Liver (tissue), 9 donors: ENCODE results near the gene SH2D2A. TPM values are rescaled to one million over a fixed set of nuclear protein-coding genes. Genes with fewer than 3 reads are reported as not detected.

Experiments used
- DNase-seq: peaks from one replicate; pipeline ENCODE4 v3.0.0-alpha.2; 2017; ENCODE audit warnings: low spot score
- H3K27ac ChIP-seq, 2 donors: one replicate each; pipeline ENCODE4 v1.7.0; 2013; ENCODE audit warnings: inconsistent platforms in 2 of 2, low read length in 2 of 2, control low read depth in 1 of 2, low read depth in 1 of 2, mild to moderate bottlenecking in 1 of 2
- H3K27me3 ChIP-seq, 4 donors: one replicate each; pipeline versions ENCODE4 v1.6.1 to v1.7.0; 2013; ENCODE audit warnings: low read length in 3 of 4, inconsistent platforms in 1 of 4, mild to moderate bottlenecking in 1 of 4, moderate library complexity in 1 of 4; ENCODE audit not compliant: control insufficient read depth in 4 of 4, insufficient read depth in 4 of 4
- H3K36me3 ChIP-seq, 4 donors: one replicate each; pipeline versions ENCODE4 v1.6.1 to v1.7.0; 2013; ENCODE audit warnings: low read length in 3 of 4, mild to moderate bottlenecking in 3 of 4, low read depth in 1 of 4, moderate library complexity in 1 of 4; ENCODE audit not compliant: control insufficient read depth in 4 of 4, insufficient read depth in 3 of 4
- H3K4me1 ChIP-seq, 4 donors: one replicate each; pipeline versions ENCODE4 v1.6.1 to v1.7.0; 2013; ENCODE audit warnings: low read length in 3 of 4, mild to moderate bottlenecking in 3 of 4, moderate library complexity in 1 of 4; ENCODE audit not compliant: control insufficient read depth in 4 of 4, insufficient read depth in 4 of 4
- H3K4me3 ChIP-seq, 3 donors: one replicate each; pipeline versions ENCODE4 v1.6.1 to v1.7.0; 2013; ENCODE audit warnings: low read length in 3 of 3, control low read depth in 1 of 3, low read depth in 1 of 3, mild to moderate bottlenecking in 1 of 3
- H3K9ac ChIP-seq, 2 donors: one replicate each; pipeline ENCODE4 v1.7.0; 2013; ENCODE audit warnings: low read length in 2 of 2, mild to moderate bottlenecking in 2 of 2, moderate library complexity in 2 of 2, control low read depth in 1 of 2, low read depth in 1 of 2
- H3K9me3 ChIP-seq, 4 donors: one replicate each; pipeline versions ENCODE4 v1.6.1 to v1.7.0; 2013; ENCODE audit warnings: low read length in 3 of 4; ENCODE audit not compliant: control insufficient read depth in 4 of 4
- ATF3 ChIP-seq: IDR thresholded peaks from 2 replicates; pipeline ENCODE4 v1.6.1; 2016; ENCODE audit warnings: antibody characterized with exemption
- CTCF ChIP-seq: fragments of 150-350 bp; IDR thresholded peaks from 2 replicates; pipeline ENCODE4 v1.5.1; 2017; ENCODE audit warnings: improper control_type of control experiment, low read depth, low read length; ENCODE audit not compliant: missing input control
- EGR1 ChIP-seq, 2 donors: IDR thresholded peaks; 2 replicates each; pipeline ENCODE4 v1.6.1; 2016 to 2018; ENCODE audit warnings: antibody characterized with exemption in 2 of 2, low read depth in 2 of 2
- FOXA2 ChIP-seq: IDR thresholded peaks from 2 replicates; pipeline ENCODE4 v1.6.1; 2016; ENCODE audit warnings: antibody characterized with exemption
- GABPA ChIP-seq, 2 donors: IDR thresholded peaks in 1 of 2; conservative IDR thresholded peaks in 1 of 2; 2 replicates each; pipeline ENCODE4 v1.6.1; 2016; ENCODE audit warnings: antibody characterized with exemption in 2 of 2, mild to moderate bottlenecking in 1 of 2, moderate library complexity in 1 of 2
- HNF4A ChIP-seq, 2 donors: conservative IDR thresholded peaks; 2 replicates each; pipeline ENCODE4 v1.6.1; 2016; ENCODE audit warnings: antibody characterized with exemption in 2 of 2, mild to moderate bottlenecking in 2 of 2
- HNF4G ChIP-seq: IDR thresholded peaks from 2 replicates; pipeline ENCODE4 v1.6.1; 2016; ENCODE audit warnings: antibody characterized with exemption
- NR2F2 ChIP-seq: IDR thresholded peaks from 2 replicates; pipeline ENCODE4 v1.6.1; 2016; ENCODE audit warnings: antibody characterized with exemption
- TAF1 ChIP-seq: conservative IDR thresholded peaks from 2 replicates; pipeline ENCODE4 v1.6.1; 2016; ENCODE audit warnings: antibody characterized with exemption, mild to moderate bottlenecking
- YY1 ChIP-seq: IDR thresholded peaks from 2 replicates; pipeline ENCODE4 v1.6.1; 2016; ENCODE audit warnings: antibody characterized with exemption, mild to moderate bottlenecking
- ZBTB33 ChIP-seq: IDR thresholded peaks from 2 replicates; pipeline ENCODE4 v1.6.1; 2016; ENCODE audit warnings: antibody characterized with exemption
- WGBS: extraction: QIAGEN DNeasy Blood & Tissue Kit; methylation state at CpG from one replicate; pipeline ENCODE4 v1.1.7; 2013; 5-methylcytosine and 5-hydroxymethylcytosine counted together
- polyA plus RNA-seq, 2 donors: library from polyadenylated mRNA; stranded (reverse) in 1 of 2; unstranded in 1 of 2; fragments of 200-250 nt in 1 of 2; fragments of >200 nt in 1 of 2; fragmentation: Nextera tagmentation in 1 of 2; extraction: Ambion mirVana in 1 of 2; gene quantifications; one replicate each; pipeline versions ENCODE4 v1.2.1 to v1.2.3, GENCODE V29; 2013 to 2015
- total RNA-seq, 2 donors: library from RNA; depleted of rRNA; stranded (reverse); fragments of >200 nt; gene quantifications; one replicate each; pipeline ENCODE4 v1.2.3, GENCODE V29; 2014
- donor health status: healthy.
- donor health status: healthy.
- donor health status: healthy.
- donor health status: healthy.
- donor health status: healthy.

Gene SH2D2A
- total and polyA plus RNA-seq, 4 donors = 0.14 to 0.38 (median 0.24) TPM

- no peak for DNase-seq
- no peak for TF ChIP-seq ZBTB33
- Histone ChIP-seq H3K27me3 (no peaks in the 10 kb centered on the region), H3K9me3 (no peaks in the 10 kb centered on the region), H3K27ac (no peak overlapping the region), H3K9ac (no peak overlapping the region), H3K4me3 (no peak overlapping the region), H3K36me3 (peaks cover 20 to 79% (median 61%) of the 10 kb centered on the region in 4 donors), H3K4me1 (no peaks in the 10 kb centered on the region)
- WGBS = 85% methylated on average over 7 of the region's 7 CpGs
Measured at GRCh38 chr1:156794506-156795373, 21.9 kb downstream of the SH2D2A start.

- 84% methylated on average over 4 of the region's 4 CpGs for WGBS
- H3K27ac ChIP-seq = no peak overlapping the region
Measured at GRCh38 chr1:156789621-156790318, 26.9 kb downstream of the SH2D2A start.

More at GRCh38 chr1:156789621-156790318, 26.9 kb downstream of the SH2D2A start:
- Histone ChIP-seq H3K4me1 (no peaks in the 10 kb centered on the region), H3K4me3 (no peak overlapping the region), H3K9me3 (no peaks in the 10 kb centered on the region), H3K27me3 (no peaks in the 10 kb centered on the region), H3K9ac (no peak overlapping the region), H3K36me3 (peaks cover 13 to 62% (median 42%) of the 10 kb centered on the region in 4 donors)
- DNase-seq = no peak
- TF ChIP-seq TAF1 = no peak
- TF ChIP-seq HNF4A (conservative IDR thresholded peaks at IDR 0.05) = no peak
- TF ChIP-seq CTCF = no peak
- no peak for TF ChIP-seq NR2F2
- TF ChIP-seq YY1 = no peak
- no peak for TF ChIP-seq HNF4G
- TF ChIP-seq ATF3 = no peak
- no peak for TF ChIP-seq GABPA (IDR thresholded peaks at IDR 0.05 in 1 of 2, conservative IDR thresholded peaks at IDR 0.05 in 1 of 2)
- TF ChIP-seq ZBTB33 = no peak
- no peak for TF ChIP-seq EGR1 (IDR thresholded peaks at IDR 0.05; ENCODE audit: low read depth in 2 of 2)
- no peak for TF ChIP-seq FOXA2
